Measurements from ENCODE around the gene OPCML.
"Not testable (repeated sequence)": the region's sequence is repeated elsewhere in the genome, so short reads cannot be mapped to it uniquely, and the experiment has no call there.

DNA sequence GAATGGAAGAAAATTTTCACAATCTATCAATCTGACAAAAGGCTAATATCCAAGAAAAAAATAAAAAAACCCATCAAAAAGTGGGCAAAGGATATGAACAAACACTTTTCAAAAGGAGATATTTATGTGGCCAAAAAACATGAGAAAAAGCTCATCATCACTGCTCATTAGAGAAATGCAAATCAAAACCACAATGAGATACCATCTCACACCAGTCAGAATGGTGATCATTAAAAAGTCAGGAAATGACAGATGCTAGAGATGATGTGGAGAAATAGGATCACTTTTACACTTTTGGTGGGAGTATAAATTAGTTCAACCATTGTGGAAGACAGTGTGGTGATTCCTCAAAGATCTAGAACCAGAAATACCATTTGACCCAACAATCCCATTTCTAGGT is 1162.2 kb downstream of the OPCML start:
- not testable (repeated sequence) for TF ChIP-seq CTCF (IDR thresholded peaks at IDR 0.05; ENCODE audit: insufficient read depth, low read length); POLR2AphosphoS5 (IDR thresholded peaks at IDR 0.05; ENCODE audit: low read depth); GABPA (IDR thresholded peaks at IDR 0.05; ENCODE audit: low read depth)

All from HL-60 (cell line).